Activated gamma-delta T cell (primary cell): ENCODE data around the gene TSPAN8.
"Not testable (repeated sequence)": the region's sequence is repeated elsewhere in the genome, so short reads cannot be mapped to it uniquely, and the experiment has no call there.

Source experiments
- DNase-seq: peaks from one replicate; lab custom pipeline; 2025; lab: John Stamatoyannopoulos, UW

Gene TSPAN8

DNA sequence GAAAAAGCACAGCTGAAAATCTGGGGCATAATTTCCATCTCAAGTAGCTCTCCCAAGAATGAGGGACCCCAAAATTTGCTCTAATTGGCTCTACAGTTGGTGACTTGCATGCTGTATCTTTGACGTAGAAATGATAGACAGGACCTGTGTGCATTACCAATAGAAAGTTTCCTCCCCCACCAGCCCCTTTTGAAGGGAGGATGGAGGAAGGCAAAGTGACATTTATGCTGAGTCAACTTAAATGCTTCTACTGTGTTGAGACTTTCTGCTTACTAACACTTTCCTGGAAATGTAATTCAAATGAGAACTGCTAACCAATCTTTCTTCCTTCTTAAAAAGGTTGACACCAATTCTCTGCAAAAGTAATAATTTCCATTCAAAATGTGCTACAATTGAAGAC lies 31.9 kb downstream of the TSPAN8 start:
- no peak for DNase-seq

DNA sequence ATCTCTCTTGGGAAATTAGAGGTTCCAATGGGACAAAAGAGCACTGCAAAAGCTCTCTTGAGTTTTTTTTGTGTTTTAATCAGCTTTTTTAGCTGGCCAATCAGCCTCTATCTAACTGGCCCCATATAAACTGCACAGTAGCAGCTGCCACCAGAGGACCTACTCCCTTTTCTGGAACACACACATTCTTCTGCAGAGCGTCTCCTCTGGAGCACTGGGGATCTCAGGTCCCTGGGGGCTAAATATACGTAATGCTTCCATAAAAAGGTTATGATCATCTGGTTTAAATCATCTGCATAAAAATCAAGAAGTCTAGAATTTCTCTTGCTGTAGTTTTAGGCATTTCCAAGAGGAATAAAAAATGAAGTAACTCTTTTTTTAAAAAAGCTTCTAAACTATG lies 32.3 kb downstream of the TSPAN8 start:
- no peak for DNase-seq

GRCh38 chr12:71124835-71125460 lies 32.9 kb downstream of the TSPAN8 start:
- DNase-seq, result no peak

DNA sequence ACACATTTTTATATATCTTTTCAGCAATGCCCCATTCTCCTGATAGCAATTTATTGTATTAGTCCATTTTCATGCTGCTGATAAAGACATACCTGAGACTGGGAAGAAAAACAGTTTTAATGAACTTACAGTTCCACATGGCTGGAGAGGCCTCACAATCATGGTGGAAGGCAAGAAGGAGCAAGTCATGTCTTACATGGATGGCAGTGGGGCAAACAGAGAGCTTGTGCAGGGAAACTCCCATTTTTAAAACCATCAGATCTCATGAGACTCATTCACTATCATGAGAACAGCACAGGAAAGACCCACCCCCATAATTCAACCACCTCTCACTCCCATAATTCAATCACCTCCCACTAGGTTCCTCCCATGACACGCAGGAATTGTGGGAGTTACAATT lies 44.7 kb downstream of the TSPAN8 start:
- DNase-seq, result not testable (repeated sequence)

GRCh38 chr12:71109834-71110233 lies 48.0 kb downstream of the TSPAN8 start:
- no peak for DNase-seq

DNA sequence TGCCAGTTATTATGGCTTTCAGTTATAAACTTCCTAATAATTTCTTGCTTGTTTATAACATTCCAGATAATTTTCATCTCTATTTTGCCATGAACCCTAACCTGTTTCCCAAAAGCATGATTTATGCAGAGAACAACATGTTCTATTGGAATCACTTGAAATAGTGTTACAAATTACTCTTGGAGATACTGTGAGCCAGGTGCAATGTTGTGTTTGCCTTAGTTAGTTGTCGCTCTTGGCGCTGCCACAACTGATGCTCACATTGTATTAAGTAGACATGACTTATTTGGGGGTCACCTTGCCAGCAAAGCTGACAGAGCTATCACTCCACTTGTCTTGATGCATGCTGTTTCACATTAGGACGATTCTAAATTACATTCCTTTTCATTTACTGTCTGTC lies 49.4 kb downstream of the TSPAN8 start:
- no peak for DNase-seq

DNA sequence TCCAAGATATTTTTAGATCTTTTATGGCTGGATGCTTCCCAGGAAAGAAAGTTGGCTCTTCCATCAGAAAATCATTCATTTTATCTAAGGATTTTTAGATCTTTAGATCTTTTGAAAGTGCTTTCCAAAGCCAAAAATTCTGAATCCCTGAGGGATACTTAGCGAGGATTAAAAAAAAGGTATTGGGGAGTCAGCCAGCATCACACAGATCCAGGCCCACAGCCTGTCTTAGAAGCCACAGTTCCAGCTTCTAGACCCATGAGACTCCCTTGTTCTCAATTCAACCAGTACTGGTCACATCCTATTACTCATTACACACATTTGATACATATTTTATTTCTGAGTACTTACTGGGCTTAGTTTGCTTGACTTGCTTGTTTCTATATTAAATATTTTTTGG lies 49.9 kb downstream of the TSPAN8 start:
- no peak for DNase-seq

DNA sequence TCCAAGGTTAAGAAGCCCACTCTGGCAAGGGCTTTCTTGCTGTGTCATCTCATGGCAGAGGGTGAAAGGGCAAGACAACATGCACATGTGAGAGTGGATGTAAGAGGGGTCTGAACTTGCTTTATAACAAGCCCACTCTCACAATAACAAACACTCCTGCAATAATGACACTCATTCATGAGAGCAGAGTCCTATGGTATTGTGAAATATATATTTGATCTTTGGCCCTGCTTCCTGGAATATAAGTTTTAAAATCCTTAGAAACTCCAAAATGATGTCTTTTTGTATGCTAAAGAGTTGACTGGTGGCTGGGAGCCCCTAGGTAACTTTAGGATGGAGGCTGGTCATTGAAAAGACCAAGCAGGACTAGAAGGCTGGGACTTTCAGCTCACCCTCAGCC lies 51.8 kb downstream of the TSPAN8 start:
- no peak for DNase-seq

GRCh38 chr12:71092290-71092689 lies 65.5 kb downstream of the TSPAN8 start:
- DNase-seq, result no peak

- no peak for DNase-seq
Observed at GRCh38 chr12:71090971-71091370, 66.8 kb downstream of the TSPAN8 start.

- no peak for DNase-seq
Observed at GRCh38 chr12:71085575-71085974, 72.2 kb downstream of the TSPAN8 start.

DNA sequence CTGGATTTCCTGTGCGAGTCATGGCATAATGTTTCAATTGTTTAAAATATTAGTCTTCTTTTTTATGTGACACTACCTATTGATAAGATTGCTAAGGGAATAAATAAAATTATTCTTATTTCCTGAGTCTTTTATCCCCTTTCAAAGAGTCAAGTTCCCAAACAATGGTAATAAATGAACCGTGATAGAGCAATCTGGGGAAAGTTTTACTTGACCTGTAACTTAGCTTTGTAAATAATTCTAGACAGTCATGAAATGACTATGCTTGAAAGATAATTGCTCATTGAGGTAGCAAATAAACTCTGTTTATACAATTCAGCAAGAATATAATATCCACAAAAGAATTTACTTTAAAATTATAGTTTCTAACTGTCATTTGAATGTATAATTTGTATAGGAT lies 82.1 kb downstream of the TSPAN8 start:
- DNase-seq, result no peak
